IPS DF 6.9 (cell line): Measurements from ENCODE around the gene RAB44.

Source experiments
- DNase-seq: peaks from one replicate; pipeline ENCODE4 v3.0.0-alpha.2; 2013; ENCODE audit warnings: low read depth, low spot score
- H3K27ac ChIP-seq: one replicate; pipeline ENCODE4 v1.5.1; 2013; ENCODE audit warnings: low read length, control low read depth
- H3K27me3 ChIP-seq: 2 replicates; pipeline ENCODE4 v1.6.1; 2013; ENCODE audit warnings: mild to moderate bottlenecking, low read length; ENCODE audit not compliant: control insufficient read depth, insufficient read depth
- H3K36me3 ChIP-seq: 2 replicates; pipeline ENCODE4 v1.6.1; 2013; ENCODE audit warnings: low read length; ENCODE audit not compliant: control insufficient read depth, insufficient read depth
- H3K4me1 ChIP-seq: 2 replicates; pipeline ENCODE4 v1.6.1; 2013; ENCODE audit warnings: low read length; ENCODE audit not compliant: control insufficient read depth, insufficient read depth
- H3K4me3 ChIP-seq: 2 replicates; pipeline ENCODE4 v1.5.1; 2013; ENCODE audit warnings: mild to moderate bottlenecking, low read length
- H3K9me3 ChIP-seq: 2 replicates; pipeline ENCODE4 v1.6.1; 2013; ENCODE audit warnings: low read length, inconsistent platforms; ENCODE audit not compliant: control insufficient read depth, insufficient read depth
- WGBS: extraction: QIAGEN DNeasy Blood & Tissue Kit; methylation state at CpG from one replicate; pipeline ENCODE4 v1.1.7; 2013; ENCODE audit warnings: mixed read lengths, missing lambda C conversion rate; ENCODE audit not compliant: insufficient read length, insufficient coverage; 5-methylcytosine and 5-hydroxymethylcytosine counted together

Gene RAB44

GRCh38 chr6:36669002-36669401 lies 28.6 kb upstream of the RAB44 start:
- peaks cover 5% of the 10 kb centered on the region for H3K4me1 ChIP-seq
- H3K27ac ChIP-seq, result no peak overlapping the region
- no peaks in the 10 kb centered on the region for H3K9me3 ChIP-seq
- no peak for DNase-seq
- no peaks in the 10 kb centered on the region for H3K36me3 ChIP-seq
- H3K4me3 ChIP-seq, result no peak overlapping the region
- no CpG with 5 or more reads among the region's 6 CpGs for WGBS
- H3K27me3 ChIP-seq, result no peaks in the 10 kb centered on the region

DNA sequence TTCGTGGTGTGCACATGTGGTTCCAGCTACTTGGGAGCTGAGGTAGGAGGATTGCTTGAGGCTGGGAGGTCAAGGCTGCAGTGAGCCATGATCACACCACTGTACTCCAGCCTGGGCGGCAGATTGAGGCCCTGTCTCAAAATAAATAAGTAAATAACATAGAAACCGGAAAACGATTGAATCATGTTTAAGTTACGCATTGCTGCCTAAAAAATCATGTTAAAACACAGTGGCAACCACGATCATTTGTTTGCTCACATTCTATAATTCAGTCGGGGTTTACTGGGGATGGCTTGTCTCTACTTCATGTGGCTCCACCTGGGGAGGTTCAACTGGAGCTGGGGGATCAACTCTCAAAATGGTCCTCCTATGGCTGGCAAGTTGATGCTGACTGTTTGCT lies 27.4 kb upstream of the RAB44 start:
- Histone ChIP-seq H3K9me3 (no peaks in the 10 kb centered on the region), H3K36me3 (no peaks in the 10 kb centered on the region), H3K27me3 (no peaks in the 10 kb centered on the region), H3K4me1 (peaks cover 5% of the 10 kb centered on the region), H3K4me3 (no peak overlapping the region), H3K27ac (no peak overlapping the region)
- DNase-seq, result no peak
- no CpG with 5 or more reads among the region's 7 CpGs for WGBS

DNA sequence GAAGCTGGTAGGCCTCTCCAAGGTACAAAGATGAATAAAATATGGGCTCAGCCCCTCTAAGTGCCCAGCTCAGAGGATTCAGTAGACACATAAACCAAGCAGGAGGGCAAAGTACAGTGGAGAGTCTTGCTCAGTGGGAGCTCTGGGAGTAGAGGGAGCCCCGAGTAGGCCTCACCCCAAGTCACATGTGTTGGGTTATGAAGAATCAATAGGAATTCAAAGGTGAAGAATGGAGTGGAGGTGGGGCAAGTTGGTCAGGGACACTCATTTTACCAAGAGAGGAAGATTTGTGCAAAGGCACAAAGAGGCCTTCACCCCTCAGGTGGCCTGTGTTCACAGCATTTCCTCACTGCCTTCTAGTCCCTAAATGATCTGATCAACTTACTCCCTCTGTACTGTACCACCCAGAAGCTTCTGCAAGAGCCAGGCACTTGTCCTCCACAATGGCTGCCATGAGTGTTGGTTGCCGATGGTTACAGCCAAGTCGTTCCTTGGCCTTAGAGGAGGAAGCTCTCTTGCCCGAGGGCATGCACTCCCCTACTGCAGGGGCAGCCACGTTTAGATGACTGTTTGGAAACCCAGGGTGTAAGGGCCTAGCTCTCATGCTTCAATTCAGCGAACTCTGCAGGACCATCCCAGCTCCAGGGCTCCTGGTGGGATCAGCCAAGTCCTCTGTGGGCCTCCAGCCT lies 25.8 kb upstream of the RAB44 start:
- Histone ChIP-seq H3K4me3 (no peak overlapping the region), H3K4me1 (peaks cover 2% of the 10 kb centered on the region), H3K27me3 (no peaks in the 10 kb centered on the region), H3K9me3 (no peaks in the 10 kb centered on the region), H3K27ac (no peak overlapping the region), H3K36me3 (no peaks in the 10 kb centered on the region)
- WGBS, result no CpG with 5 or more reads among the region's 6 CpGs
- no peak for DNase-seq

GRCh38 chr6:36673882-36674281 lies 23.7 kb upstream of the RAB44 start:
- no CpG with 5 or more reads among the region's 10 CpGs for WGBS
- H3K27ac ChIP-seq, result no peak overlapping the region

DNA sequence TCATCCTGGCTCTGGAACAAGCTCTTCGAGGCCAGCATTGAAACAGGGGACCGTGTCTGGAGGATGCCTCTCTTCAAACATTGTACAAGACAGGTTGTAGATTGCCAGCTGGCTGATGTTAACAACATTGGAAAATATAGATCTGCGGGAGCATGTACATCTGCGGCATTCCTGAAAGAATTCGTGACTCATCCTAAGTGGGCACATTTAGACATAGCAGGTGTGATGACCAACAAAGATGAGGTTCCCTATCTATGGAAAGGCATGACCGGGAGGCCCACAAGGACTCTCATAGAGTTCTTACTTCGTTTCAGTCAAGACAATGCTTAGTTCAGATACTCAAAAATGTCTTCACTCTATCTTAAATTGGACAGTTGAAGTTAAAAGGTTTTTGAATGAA lies 22.7 kb upstream of the RAB44 start:
- peaks cover 5% of the 10 kb centered on the region; the same call in 1 of the 2 replicates for H3K27me3 ChIP-seq
- no peak overlapping the region for H3K4me3 ChIP-seq
- DNase-seq, result no peak
- WGBS, result no CpG with 5 or more reads among the region's 7 CpGs
- no peaks in the 10 kb centered on the region for H3K9me3 ChIP-seq
- no peak overlapping the region for H3K27ac ChIP-seq
- H3K36me3 ChIP-seq, result no peaks in the 10 kb centered on the region
- H3K4me1 ChIP-seq, result peaks cover 3% of the 10 kb centered on the region; the same call in 1 of the 2 replicates

More at GRCh38 chr6:36673882-36674281, 23.7 kb upstream of the RAB44 start:
- H3K36me3 ChIP-seq, result no peaks in the 10 kb centered on the region
- DNase-seq, result no peak
- H3K4me3 ChIP-seq, result no peak overlapping the region
- no peaks in the 10 kb centered on the region for H3K9me3 ChIP-seq
- peaks cover 2% of the 10 kb centered on the region; the same call in 1 of the 2 replicates for H3K27me3 ChIP-seq
- H3K4me1 ChIP-seq, result peaks cover 5% of the 10 kb centered on the region

DNA sequence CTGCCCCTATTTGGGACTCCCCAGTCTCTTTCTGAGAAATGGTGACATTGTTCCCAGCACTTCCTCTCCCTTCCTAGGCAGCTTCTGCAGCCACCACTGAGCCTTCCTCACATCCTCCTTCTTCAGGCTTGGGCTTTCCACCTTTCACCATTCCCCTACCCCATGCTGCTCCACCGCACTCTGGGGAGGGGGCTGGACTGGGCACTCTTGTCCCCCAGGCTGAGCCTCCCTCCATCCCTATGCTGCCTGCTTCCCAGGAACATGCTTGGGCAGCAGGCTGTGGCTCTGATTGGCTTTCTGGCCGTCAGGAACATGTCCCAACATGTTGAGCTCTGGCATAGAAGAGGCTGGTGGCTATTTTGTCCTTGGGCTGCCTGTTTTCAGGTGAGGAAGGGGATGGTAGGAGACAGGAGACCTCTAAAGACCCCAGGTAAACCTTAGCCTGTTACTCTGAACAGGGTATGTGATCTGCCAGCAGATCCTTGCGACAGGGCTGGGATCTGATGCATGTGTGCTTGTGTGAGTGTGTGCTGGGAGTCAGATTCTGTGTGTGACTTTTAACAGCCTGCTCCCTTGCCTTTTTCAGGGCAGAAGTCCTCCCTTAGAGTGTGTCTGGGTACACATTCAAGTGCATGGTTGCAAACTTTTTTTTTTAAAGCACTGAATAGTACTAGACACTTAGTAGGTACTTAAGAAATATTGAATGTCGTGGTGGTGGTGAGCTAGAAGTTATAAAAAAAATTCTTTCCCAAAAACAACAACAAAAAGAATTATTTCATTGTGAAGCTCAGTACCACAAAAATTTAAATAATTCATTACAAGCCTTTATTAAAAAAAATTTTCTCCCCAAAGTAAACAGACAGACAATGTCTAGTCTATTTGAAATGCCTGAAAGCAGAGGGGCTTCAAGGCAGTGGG lies 21.2 kb upstream of the RAB44 start:
- no peak overlapping the region for H3K27ac ChIP-seq
- H3K9me3 ChIP-seq, result no peaks in the 10 kb centered on the region
- no peaks in the 10 kb centered on the region for H3K36me3 ChIP-seq
- peaks cover 5% of the 10 kb centered on the region; the same call in 1 of the 2 replicates for H3K27me3 ChIP-seq
- no peak overlapping the region for H3K4me3 ChIP-seq
- peaks cover 3% of the 10 kb centered on the region; the same call in 1 of the 2 replicates for H3K4me1 ChIP-seq
- no CpG with 5 or more reads among the region's 4 CpGs for WGBS
- DNase-seq, result no peak

DNA sequence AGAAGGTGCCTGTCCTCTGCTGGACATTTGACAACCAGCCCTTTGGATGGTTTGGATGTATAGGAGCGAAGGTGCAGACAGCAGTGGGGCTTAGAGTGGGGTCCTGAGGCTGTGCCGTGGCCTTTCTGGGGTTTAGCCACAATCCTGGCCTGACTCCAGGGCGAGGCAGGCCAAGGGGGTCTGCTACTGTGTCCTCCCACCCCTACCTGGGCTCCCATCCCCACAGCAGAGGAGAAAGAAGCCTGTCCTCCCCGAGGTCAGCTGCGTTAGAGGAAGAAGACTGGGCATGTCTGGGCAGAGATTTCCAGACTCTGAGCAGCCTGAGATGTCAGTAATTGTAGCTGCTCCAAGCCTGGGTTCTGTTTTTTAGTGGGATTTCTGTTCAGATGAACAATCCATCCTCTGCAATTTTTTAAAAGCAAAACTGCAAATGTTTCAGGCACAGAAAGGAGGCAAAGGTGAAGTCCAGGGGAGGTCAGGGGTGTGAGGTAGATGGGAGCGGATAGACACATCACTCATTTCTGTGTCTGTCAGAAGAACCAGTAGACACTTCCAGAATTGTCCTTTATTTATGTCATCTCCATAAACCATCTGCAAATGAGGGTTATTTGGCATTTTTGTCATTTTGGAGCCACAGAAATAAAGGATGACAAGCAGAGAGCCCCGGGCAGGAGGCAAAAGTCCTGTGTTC lies 20.4 kb upstream of the RAB44 start:
- DNase-seq, result no peak
- H3K9me3 ChIP-seq, result no peaks in the 10 kb centered on the region
- H3K4me1 ChIP-seq, result peaks cover 3% of the 10 kb centered on the region; the same call in 1 of the 2 replicates
- no CpG with 5 or more reads among the region's 7 CpGs for WGBS
- no peaks in the 10 kb centered on the region for H3K36me3 ChIP-seq
- H3K27me3 ChIP-seq, result peaks cover 5% of the 10 kb centered on the region; the same call in 1 of the 2 replicates
- H3K4me3 ChIP-seq, result no peak overlapping the region
- no peak overlapping the region for H3K27ac ChIP-seq

- Histone ChIP-seq H3K4me3 (peak overlapping the region; percentile 14; the same call in 1 of the 2 replicates), H3K27me3 (peaks cover 5% of the 10 kb centered on the region; the same call in 1 of the 2 replicates), H3K27ac (no peak overlapping the region), H3K9me3 (no peaks in the 10 kb centered on the region), H3K4me1 (peaks cover 3% of the 10 kb centered on the region; the same call in 1 of the 2 replicates), H3K36me3 (no peaks in the 10 kb centered on the region)
- DNase-seq, result no peak
- no CpG with 5 or more reads among the region's 10 CpGs for whole genome bisulfite sequencing
Measured at GRCh38 chr6:36677753-36678487, 19.7 kb upstream of the RAB44 start.

- Histone ChIP-seq H3K27ac (no peak within 1 kb of the TSS), H3K9me3 (no peaks in the 10 kb centered on the region), H3K36me3 (no peaks in the 10 kb centered on the region), H3K27me3 (peaks cover 5% of the 10 kb centered on the region; the same call in 1 of the 2 replicates), H3K4me3 (peak within 1 kb of the TSS; percentile 43; the same call in 1 of the 2 replicates), H3K4me1 (peaks cover 3% of the 10 kb centered on the region; the same call in 1 of the 2 replicates)
- peak; percentile 47 for DNase-seq
- WGBS, result no CpG with 5 or more reads among the region's 63 CpGs
Measured at GRCh38 chr6:36678488-36679042, 19.1 kb upstream of the RAB44 start, which contains the start of gene CDKN1A. CDKN1A (plus strand) TSS chr6:36678714; CDS start chr6:36684102, 5,388 bp downstream.
